Activated CD8-positive, alpha-beta T cell treated with anti-CD3 and anti-CD28 coated beads, Interleukin-2, amount 10 ng/mL, durations not matched to agents 7 days and 5 days (primary cell): ENCODE measurements around the gene SLC17A4. TPM values are rescaled to one million over a fixed set of nuclear protein-coding genes. Genes with fewer than 3 reads are reported as not detected.

Source experiments
- ATAC-seq: fragments of 150-1000 bp; cut with Tn5 transposase; one replicate; pipeline ENCODE4 v1.10.0; 2021; ENCODE audit warnings: moderate library complexity
- CTCF ChIA-PET: fragments of 350-600 bp; sonication (Branson Sonifier 250); formaldehyde crosslinking; loops from one replicate; lab custom pipeline; 2021; ENCODE audit warnings: antibody characterized with exemption; lab: Charles Lee
- POLR2A ChIA-PET: fragments of 350-600 bp; sonication (Branson Sonifier 250); formaldehyde crosslinking; loops from one replicate; lab custom pipeline; 2021; ENCODE audit warnings: antibody characterized with exemption; lab: Charles Lee
- DNase-seq: peaks from one replicate; pipeline ENCODE4 v3.0.0-alpha.2; 2020
- H3K27ac Mint-ChIP-seq: one replicate; pipeline ENCODE4 v1.8.0; 2021; ENCODE audit warnings: mild to moderate bottlenecking, mixed read lengths
- H3K27me3 Mint-ChIP-seq: one replicate; pipeline ENCODE4 v1.8.0; 2021; ENCODE audit warnings: low read depth, mixed read lengths
- H3K36me3 Mint-ChIP-seq: one replicate; pipeline ENCODE4 v1.8.0; 2021; ENCODE audit warnings: low read depth, mixed read lengths
- H3K4me1 Mint-ChIP-seq: one replicate; pipeline ENCODE4 v1.8.0; 2021; ENCODE audit warnings: low read depth, mixed read lengths
- H3K4me3 Mint-ChIP-seq: one replicate; pipeline ENCODE4 v1.8.0; 2021; ENCODE audit warnings: mild to moderate bottlenecking, mixed read lengths
- H3K9me3 Mint-ChIP-seq: one replicate; pipeline ENCODE4 v1.8.0; 2022; ENCODE audit warnings: mixed read lengths; ENCODE audit not compliant: insufficient read depth
- total RNA-seq, 2 experiments: library from RNA; stranded (reverse); gene quantifications; one replicate each; pipeline ENCODE4 v1.2.3, GENCODE V29; 2021

SLC17A4 gene
- total RNA-seq, 2 experiments from 2014 or later: not detected

- CTCF ChIA-PET: no interaction called here
- H3K4me3 Mint-ChIP-seq: no peak overlapping the region
- H3K9me3 Mint-ChIP-seq: no peaks in the 10 kb centered on the region
- POLR2A ChIA-PET: no interaction called here
- peaks cover 17% of the 10 kb centered on the region for H3K4me1 Mint-ChIP-seq
- DNase-seq (no peak), ATAC-seq (no peak)
- no peaks in the 10 kb centered on the region for H3K36me3 Mint-ChIP-seq
- no peak overlapping the region for H3K27ac Mint-ChIP-seq
- H3K27me3 Mint-ChIP-seq: no peaks in the 10 kb centered on the region
Observed at GRCh38 chr6:25781134-25781533, 26.6 kb downstream of the SLC17A4 start.

DNA sequence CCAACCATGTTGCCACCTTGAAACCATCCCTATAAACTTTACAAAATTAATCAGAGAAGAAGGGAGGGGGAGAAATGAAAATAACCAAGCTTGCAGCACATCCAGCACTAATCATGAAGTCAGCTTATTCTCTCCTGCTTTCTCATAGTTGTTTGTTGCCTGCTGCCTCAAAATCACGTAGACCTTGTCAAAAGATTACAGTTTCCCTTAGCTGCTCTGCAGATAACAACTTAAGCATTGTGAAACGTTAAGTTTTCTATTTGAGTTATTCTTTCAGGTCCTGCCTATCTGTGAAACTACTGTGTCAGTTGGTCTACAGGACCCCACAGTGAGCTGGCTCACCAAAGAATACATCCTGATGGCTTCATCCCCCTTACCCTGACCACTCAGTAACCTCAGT is 32.9 kb downstream of the SLC17A4 start:
- Mint-ChIP-seq H3K36me3 (no peaks in the 10 kb centered on the region), H3K27me3 (peaks cover 6% of the 10 kb centered on the region), H3K4me1 (peaks cover 7% of the 10 kb centered on the region), H3K9me3 (no peaks in the 10 kb centered on the region), H3K4me3 (no peak overlapping the region), H3K27ac (no peak overlapping the region)
- no peak for DNase-seq
- ATAC-seq: no peak
- POLR2A ChIA-PET: no interaction called here
- CTCF ChIA-PET: interaction anchor here (0.8 to 1.2 kb wide), 4 partner anchors 102 to 585 kb away, joined by 3 to 4 read pairs (median 4); no protein-coding TSS in a partner anchor

- Mint-ChIP-seq H3K36me3 (no peaks in the 10 kb centered on the region), H3K27ac (no peak overlapping the region), H3K4me1 (no peaks in the 10 kb centered on the region), H3K27me3 (peaks cover 8% of the 10 kb centered on the region), H3K4me3 (no peak overlapping the region), H3K9me3 (no peaks in the 10 kb centered on the region)
- ATAC-seq: peak; percentile 68
- ChIA-PET CTCF (interaction anchor here (0.7 to 2.2 kb wide), 9 partner anchors 76 to 586 kb away, joined by 3 to 9 read pairs (median 4); no protein-coding TSS in a partner anchor), POLR2A (no interaction called here)
- peak; percentile 54 for DNase-seq
Observed at GRCh38 chr6:25788305-25788922, 33.9 kb downstream of the SLC17A4 start.

DNA sequence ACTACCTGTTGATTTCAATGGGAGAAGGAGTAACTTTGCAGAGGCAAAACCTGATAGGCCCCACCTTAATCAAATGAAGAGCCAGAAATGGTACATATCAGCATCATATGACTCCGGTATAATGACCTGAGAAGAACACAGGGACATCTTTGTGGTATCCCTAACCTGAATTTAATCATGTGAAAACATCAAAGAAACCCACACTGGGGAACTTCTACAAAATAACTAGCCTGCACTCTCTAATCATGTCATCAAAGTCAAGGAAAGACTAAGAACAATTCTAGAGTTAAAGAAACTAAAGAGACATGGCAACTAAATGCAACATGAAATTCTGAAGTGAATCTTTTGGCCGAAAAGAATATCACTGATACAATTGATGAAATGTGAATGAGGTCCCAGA is 34.9 kb downstream of the SLC17A4 start:
- no peaks in the 10 kb centered on the region for H3K36me3 Mint-ChIP-seq
- H3K27me3 Mint-ChIP-seq: peaks cover 11% of the 10 kb centered on the region
- no peak overlapping the region for H3K4me3 Mint-ChIP-seq
- DNase-seq (no peak), ATAC-seq (no peak)
- ChIA-PET POLR2A (no interaction called here), CTCF (interaction anchor here (0.6 to 2.4 kb wide), 7 partner anchors 75 to 203 kb away, joined by 3 to 9 read pairs (median 4); no protein-coding TSS in a partner anchor)
- no peaks in the 10 kb centered on the region for H3K9me3 Mint-ChIP-seq
- H3K4me1 Mint-ChIP-seq: no peaks in the 10 kb centered on the region
- no peak overlapping the region for H3K27ac Mint-ChIP-seq

DNA sequence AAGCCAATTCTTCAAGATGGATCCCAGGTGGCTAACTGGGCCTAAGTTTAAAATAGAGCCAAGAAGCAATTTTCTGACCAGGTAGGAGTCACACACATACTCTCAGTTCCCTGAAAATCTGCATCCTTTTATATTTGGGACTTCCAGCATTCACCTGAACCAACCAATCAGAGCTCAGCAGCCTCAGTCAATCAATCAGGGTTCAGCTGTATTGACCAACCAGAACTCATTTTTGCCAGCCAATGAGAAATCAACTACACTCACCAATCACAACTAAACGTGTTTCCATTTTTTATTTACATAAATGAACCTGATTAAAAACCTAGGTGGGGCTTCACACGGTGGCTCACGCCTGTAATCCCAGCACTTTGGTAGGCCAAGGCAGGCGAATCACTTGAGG is 37.5 kb downstream of the SLC17A4 start:
- no peaks in the 10 kb centered on the region for H3K36me3 Mint-ChIP-seq
- POLR2A ChIA-PET: no interaction called here
- no peaks in the 10 kb centered on the region for H3K9me3 Mint-ChIP-seq
- ATAC-seq (no peak), DNase-seq (no peak)
- CTCF ChIA-PET: interaction anchor here (1.5 kb wide), 1 partner anchor 212 kb away, joined by 3 read pairs; no protein-coding TSS in a partner anchor
- no peak overlapping the region for H3K27ac Mint-ChIP-seq
- H3K27me3 Mint-ChIP-seq: peaks cover 15% of the 10 kb centered on the region
- no peaks in the 10 kb centered on the region for H3K4me1 Mint-ChIP-seq
- no peak overlapping the region for H3K4me3 Mint-ChIP-seq

- no peak overlapping the region for H3K4me3 Mint-ChIP-seq
- peaks cover 23% of the 10 kb centered on the region for H3K27me3 Mint-ChIP-seq
- no peaks in the 10 kb centered on the region for H3K9me3 Mint-ChIP-seq
- DNase-seq: no peak
- H3K36me3 Mint-ChIP-seq: no peaks in the 10 kb centered on the region
- no peaks in the 10 kb centered on the region for H3K4me1 Mint-ChIP-seq
- no peak overlapping the region for H3K27ac Mint-ChIP-seq
- ChIA-PET POLR2A (no interaction called here), CTCF (no interaction called here)
- ATAC-seq: no peak
Observed at GRCh38 chr6:25793970-25794369, 39.4 kb downstream of the SLC17A4 start.

DNA sequence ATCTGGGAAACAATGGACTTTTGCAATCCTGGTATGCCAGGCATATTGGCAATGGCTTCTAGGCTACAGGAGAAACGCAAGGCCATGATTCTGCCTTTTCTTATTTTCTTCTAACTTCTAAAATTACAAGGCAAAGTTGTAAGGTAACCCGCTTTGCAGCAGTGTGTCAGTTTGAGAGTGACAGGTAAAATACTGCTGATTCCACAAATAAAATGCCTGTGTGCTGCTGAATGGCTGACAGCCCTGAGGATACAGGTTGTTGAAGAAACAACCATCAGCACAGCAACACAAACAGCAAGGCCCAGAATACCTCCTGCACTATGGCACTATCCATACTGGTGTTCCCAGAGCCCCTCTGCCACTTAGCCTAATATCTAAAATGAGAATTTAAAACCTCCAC is 40.2 kb downstream of the SLC17A4 start:
- Mint-ChIP-seq H3K9me3 (no peaks in the 10 kb centered on the region), H3K27me3 (peaks cover 22% of the 10 kb centered on the region), H3K4me1 (no peaks in the 10 kb centered on the region), H3K36me3 (no peaks in the 10 kb centered on the region), H3K4me3 (no peak overlapping the region), H3K27ac (no peak overlapping the region)
- POLR2A ChIA-PET: no interaction called here
- CTCF ChIA-PET: no interaction called here
- DNase-seq (no peak), ATAC-seq (no peak)

- no peaks in the 10 kb centered on the region for H3K9me3 Mint-ChIP-seq
- H3K4me1 Mint-ChIP-seq: no peaks in the 10 kb centered on the region
- H3K36me3 Mint-ChIP-seq: no peaks in the 10 kb centered on the region
- POLR2A ChIA-PET: no interaction called here
- ATAC-seq (no peak), DNase-seq (no peak)
- peaks cover 37% of the 10 kb centered on the region for H3K27me3 Mint-ChIP-seq
- no peak overlapping the region for H3K4me3 Mint-ChIP-seq
- H3K27ac Mint-ChIP-seq: no peak overlapping the region
- CTCF ChIA-PET: no interaction called here
Observed at GRCh38 chr6:25801436-25801835, 46.9 kb downstream of the SLC17A4 start.

DNA sequence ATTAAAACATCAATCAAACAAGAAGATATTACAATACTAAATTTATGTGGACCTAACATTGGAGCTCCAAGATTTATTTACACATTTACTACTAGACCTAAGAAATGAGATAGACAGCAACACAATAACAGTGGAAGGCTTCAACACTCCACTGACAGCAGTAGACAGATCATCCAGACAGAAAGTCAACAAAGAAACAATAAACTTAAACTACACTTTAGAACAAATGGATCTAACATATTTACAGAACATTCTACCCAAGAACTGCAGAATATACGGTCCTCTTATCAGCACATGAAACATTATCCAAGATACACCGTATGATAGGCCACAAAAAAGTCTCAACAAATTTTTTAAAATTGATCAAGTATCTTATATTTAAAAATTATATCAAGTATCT is 50.3 kb downstream of the SLC17A4 start:
- no peaks in the 10 kb centered on the region for H3K9me3 Mint-ChIP-seq
- ATAC-seq (no peak), DNase-seq (no peak)
- ChIA-PET CTCF (interaction anchor here (0.9 kb wide), 1 partner anchor 188 kb away, joined by 3 read pairs; no protein-coding TSS in a partner anchor), POLR2A (no interaction called here)
- no peak overlapping the region for H3K4me3 Mint-ChIP-seq
- peaks cover 23% of the 10 kb centered on the region for H3K27me3 Mint-ChIP-seq
- no peak overlapping the region for H3K27ac Mint-ChIP-seq
- no peaks in the 10 kb centered on the region for H3K36me3 Mint-ChIP-seq
- no peaks in the 10 kb centered on the region for H3K4me1 Mint-ChIP-seq

- POLR2A ChIA-PET: interaction anchor here (0.6 kb wide), 1 partner anchor 39 kb away, joined by 3 read pairs; no protein-coding TSS in a partner anchor
- H3K27ac Mint-ChIP-seq: no peak overlapping the region
- CTCF ChIA-PET: no interaction called here
Observed at GRCh38 chr6:25815194-25815593, 60.7 kb downstream of the SLC17A4 start.

DNA sequence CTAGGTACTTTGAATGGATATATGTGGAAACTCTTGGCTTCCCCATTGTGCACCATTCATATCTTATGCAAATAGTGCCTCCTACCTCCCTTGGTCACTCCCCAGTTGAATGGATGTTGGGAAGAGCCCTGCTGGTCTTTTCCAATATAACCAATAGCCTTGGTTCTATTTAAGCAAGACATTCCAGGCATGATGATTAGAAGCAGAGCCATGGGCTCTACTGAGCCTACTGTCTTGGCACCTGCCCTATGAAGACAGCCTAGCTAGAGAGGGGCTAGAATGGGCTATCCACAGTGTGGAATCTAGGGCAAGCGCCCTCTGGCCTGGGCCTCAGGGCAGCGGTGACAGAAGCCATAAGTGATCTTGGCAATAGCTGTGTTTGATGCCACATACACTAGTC is 61.7 kb downstream of the SLC17A4 start:
- CTCF ChIA-PET: no interaction called here
- no peak overlapping the region for H3K4me3 Mint-ChIP-seq
- peaks cover 17% of the 10 kb centered on the region for H3K27me3 Mint-ChIP-seq
- POLR2A ChIA-PET: no interaction called here
- H3K9me3 Mint-ChIP-seq: no peaks in the 10 kb centered on the region
- H3K4me1 Mint-ChIP-seq: no peaks in the 10 kb centered on the region
- H3K36me3 Mint-ChIP-seq: no peaks in the 10 kb centered on the region
- no peak for DNase-seq
- H3K27ac Mint-ChIP-seq: no peak overlapping the region
- no peak for ATAC-seq

More at GRCh38 chr6:25815194-25815593, 60.7 kb downstream of the SLC17A4 start:
- DNase-seq (no peak), ATAC-seq (no peak)
- H3K4me1 Mint-ChIP-seq: no peaks in the 10 kb centered on the region
- no peaks in the 10 kb centered on the region for H3K36me3 Mint-ChIP-seq
- no peaks in the 10 kb centered on the region for H3K9me3 Mint-ChIP-seq
- H3K4me3 Mint-ChIP-seq: no peak overlapping the region
- H3K27me3 Mint-ChIP-seq: peaks cover 19% of the 10 kb centered on the region

DNA sequence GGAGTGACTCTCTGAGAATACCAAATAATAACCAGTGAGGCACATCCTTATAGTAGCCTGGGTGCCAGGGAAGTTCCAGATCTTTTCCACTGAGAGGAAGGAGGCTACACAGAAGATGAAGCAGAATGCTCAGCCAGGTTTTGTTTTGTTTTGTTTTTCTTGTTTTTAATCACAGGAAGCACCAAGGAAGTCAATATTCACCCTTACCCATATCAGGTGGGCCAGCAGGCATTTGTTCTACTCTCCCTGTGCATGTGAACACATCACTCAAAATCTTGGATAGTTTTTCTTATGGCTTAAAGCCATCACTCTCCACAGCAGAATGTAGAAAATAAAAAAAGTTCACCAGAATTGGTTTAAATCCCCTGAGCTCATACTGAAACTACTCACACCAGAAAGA is 66.8 kb downstream of the SLC17A4 start:
- H3K9me3 Mint-ChIP-seq: no peaks in the 10 kb centered on the region
- ChIA-PET CTCF (no interaction called here), POLR2A (no interaction called here)
- H3K27me3 Mint-ChIP-seq: peaks cover 29% of the 10 kb centered on the region
- H3K4me3 Mint-ChIP-seq: no peak overlapping the region
- H3K4me1 Mint-ChIP-seq: no peaks in the 10 kb centered on the region
- H3K27ac Mint-ChIP-seq: no peak overlapping the region
- ATAC-seq (no peak), DNase-seq (no peak)
- no peaks in the 10 kb centered on the region for H3K36me3 Mint-ChIP-seq
